HUES6 (cell line): ENCODE results near the gene MYLK4.

Experiments used
- H3K27ac ChIP-seq: 2 replicates; pipeline ENCODE4 v1.7.0; 2013; ENCODE audit warnings: low read depth, mild to moderate bottlenecking, low read length, inconsistent platforms
- H3K27me3 ChIP-seq: 2 replicates; pipeline ENCODE4 v1.6.1; 2013; ENCODE audit warnings: low read length; ENCODE audit not compliant: control insufficient read depth, insufficient read depth
- H3K36me3 ChIP-seq: 2 replicates; pipeline ENCODE4 v1.6.1; 2013; ENCODE audit warnings: low read length; ENCODE audit not compliant: control insufficient read depth, insufficient read depth
- H3K4me1 ChIP-seq: 2 replicates; pipeline ENCODE4 v1.6.1; 2013; ENCODE audit warnings: low read length; ENCODE audit not compliant: control insufficient read depth, insufficient read depth
- H3K4me3 ChIP-seq: 2 replicates; pipeline ENCODE4 v1.5.1; 2013; ENCODE audit warnings: low read depth, low read length
- H3K9ac ChIP-seq: one replicate; pipeline ENCODE4 v1.6.1; 2013; ENCODE audit warnings: mild to moderate bottlenecking, low read length
- H3K9me3 ChIP-seq: 2 replicates; pipeline ENCODE4 v1.6.1; 2013; ENCODE audit warnings: low read depth, low read length; ENCODE audit not compliant: control insufficient read depth, insufficient read depth

MYLK4 gene

GRCh38 chr6:2656460-2657079, 94.2 kb downstream of the MYLK4 start:
- H3K4me1 ChIP-seq, result peaks cover 20% of the 10 kb centered on the region
- no peak overlapping the region for H3K4me3 ChIP-seq
- H3K36me3 ChIP-seq, result no peaks in the 10 kb centered on the region
- H3K27me3 ChIP-seq, result no peaks in the 10 kb centered on the region
- H3K27ac ChIP-seq, result peak overlapping the region; percentile 82
- H3K9me3 ChIP-seq, result peaks cover 12% of the 10 kb centered on the region
- no peak overlapping the region for H3K9ac ChIP-seq

GRCh38 chr6:2655844-2656433, 94.8 kb downstream of the MYLK4 start:
- Histone ChIP-seq H3K9me3 (peaks cover 14% of the 10 kb centered on the region), H3K27ac (peak overlapping the region; percentile 82), H3K27me3 (no peaks in the 10 kb centered on the region), H3K9ac (no peak overlapping the region), H3K36me3 (no peaks in the 10 kb centered on the region), H3K4me1 (peaks cover 20% of the 10 kb centered on the region), H3K4me3 (no peak overlapping the region)

DNA sequence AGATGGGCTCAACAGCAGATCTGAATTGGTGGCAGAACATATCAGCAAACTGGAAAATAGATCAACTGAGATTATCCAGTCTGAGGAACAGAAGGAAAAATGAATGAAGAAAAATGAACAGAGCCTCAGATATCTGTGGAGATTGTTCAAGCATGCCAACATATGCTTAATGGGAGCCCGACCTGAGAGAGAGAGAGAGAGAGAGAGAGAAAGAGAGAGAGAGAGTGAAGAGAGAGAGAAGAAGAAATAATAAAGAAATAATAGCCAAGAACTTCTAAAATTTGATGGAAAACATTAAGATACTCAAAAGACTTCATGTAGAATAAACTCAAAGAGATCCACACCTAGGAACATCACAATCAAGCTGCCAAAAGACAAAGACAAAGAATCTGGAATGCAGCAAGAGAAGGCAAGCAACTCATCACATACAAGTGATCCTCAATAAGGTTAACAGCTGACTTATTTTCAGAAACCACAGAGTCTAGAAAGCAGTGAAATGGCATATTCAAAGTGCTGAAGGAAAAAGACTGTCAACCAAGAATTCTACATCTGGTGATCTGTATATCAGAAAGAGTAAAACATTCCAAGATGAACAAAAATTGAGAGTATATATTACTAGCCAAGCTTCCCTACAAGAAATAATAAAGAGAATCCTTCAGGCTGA, 97.2 kb downstream of the MYLK4 start:
- Histone ChIP-seq H3K36me3 (no peaks in the 10 kb centered on the region), H3K9me3 (peaks cover 14% of the 10 kb centered on the region), H3K9ac (no peak overlapping the region)

GRCh38 chr6:2652611-2653010, 98.1 kb downstream of the MYLK4 start:
- Histone ChIP-seq H3K9me3 (peaks cover 14% of the 10 kb centered on the region), H3K27ac (no peak overlapping the region), H3K9ac (no peak overlapping the region), H3K36me3 (no peaks in the 10 kb centered on the region), H3K27me3 (no peaks in the 10 kb centered on the region), H3K4me1 (peaks cover 20% of the 10 kb centered on the region), H3K4me3 (no peak overlapping the region)

More for the DNA sequence above, 97.2 kb downstream of the MYLK4 start:
- Histone ChIP-seq H3K27ac (no peak overlapping the region), H3K4me3 (no peak overlapping the region), H3K4me1 (peaks cover 20% of the 10 kb centered on the region), H3K27me3 (no peaks in the 10 kb centered on the region)

DNA sequence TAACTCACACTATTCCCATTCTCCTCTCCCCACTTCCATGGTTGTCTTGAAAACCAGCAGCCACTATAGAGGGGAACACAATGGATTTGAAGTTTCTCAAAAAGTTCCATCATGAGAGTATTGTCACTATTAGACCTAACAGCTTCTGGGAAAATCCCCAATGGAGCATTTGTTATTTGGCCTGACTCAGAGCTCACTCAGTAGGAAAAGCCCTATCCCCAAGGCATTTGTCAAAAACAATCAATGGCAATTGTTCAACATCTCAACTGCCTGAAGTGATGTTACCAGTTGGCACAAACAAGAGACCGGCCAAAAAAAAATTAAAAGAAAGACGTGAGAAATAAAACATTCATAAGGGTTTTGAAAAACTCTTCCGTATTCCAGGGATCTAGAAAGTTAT, 98.8 kb downstream of the MYLK4 start:
- H3K27me3 ChIP-seq, result no peaks in the 10 kb centered on the region
- peaks cover 14% of the 10 kb centered on the region for H3K9me3 ChIP-seq
- H3K9ac ChIP-seq, result no peak overlapping the region
- H3K36me3 ChIP-seq, result no peaks in the 10 kb centered on the region
- peaks cover 20% of the 10 kb centered on the region for H3K4me1 ChIP-seq
- H3K4me3 ChIP-seq, result no peak overlapping the region
- no peak overlapping the region for H3K27ac ChIP-seq

- peaks cover 16% of the 10 kb centered on the region for H3K4me1 ChIP-seq
- H3K9ac ChIP-seq, result no peak overlapping the region
- no peaks in the 10 kb centered on the region for H3K36me3 ChIP-seq
- H3K27me3 ChIP-seq, result no peaks in the 10 kb centered on the region
- H3K4me3 ChIP-seq, result no peak overlapping the region
- H3K27ac ChIP-seq, result no peak overlapping the region
- H3K9me3 ChIP-seq, result peaks cover 14% of the 10 kb centered on the region
These were observed 99.2 kb downstream of the MYLK4 start for GRCh38 chr6:2651536-2651935.

- Histone ChIP-seq H3K4me1 (no peaks in the 10 kb centered on the region; the same call in 1 of the 2 replicates), H3K27ac (no peak overlapping the region), H3K36me3 (no peaks in the 10 kb centered on the region), H3K4me3 (no peak overlapping the region), H3K9me3 (no peaks in the 10 kb centered on the region), H3K27me3 (no peaks in the 10 kb centered on the region), H3K9ac (no peak overlapping the region)
These were observed 104.4 kb downstream of the MYLK4 start for GRCh38 chr6:2646346-2646745.

- Histone ChIP-seq H3K4me3 (no peak overlapping the region), H3K4me1 (peaks cover 4% of the 10 kb centered on the region; the same call in 1 of the 2 replicates), H3K9ac (no peak overlapping the region), H3K27ac (no peak overlapping the region), H3K36me3 (no peaks in the 10 kb centered on the region), H3K27me3 (no peaks in the 10 kb centered on the region), H3K9me3 (no peaks in the 10 kb centered on the region)
These were observed 106.7 kb downstream of the MYLK4 start for GRCh38 chr6:2643935-2644539.

- H3K9ac ChIP-seq, result no peak overlapping the region
- H3K4me3 ChIP-seq, result no peak overlapping the region
- no peak overlapping the region for H3K27ac ChIP-seq
- no peaks in the 10 kb centered on the region for H3K36me3 ChIP-seq
- no peaks in the 10 kb centered on the region for H3K27me3 ChIP-seq
- peaks cover 4% of the 10 kb centered on the region; the same call in 1 of the 2 replicates for H3K4me1 ChIP-seq
- no peaks in the 10 kb centered on the region for H3K9me3 ChIP-seq
These were observed 107.6 kb downstream of the MYLK4 start for GRCh38 chr6:2643130-2643529.

DNA sequence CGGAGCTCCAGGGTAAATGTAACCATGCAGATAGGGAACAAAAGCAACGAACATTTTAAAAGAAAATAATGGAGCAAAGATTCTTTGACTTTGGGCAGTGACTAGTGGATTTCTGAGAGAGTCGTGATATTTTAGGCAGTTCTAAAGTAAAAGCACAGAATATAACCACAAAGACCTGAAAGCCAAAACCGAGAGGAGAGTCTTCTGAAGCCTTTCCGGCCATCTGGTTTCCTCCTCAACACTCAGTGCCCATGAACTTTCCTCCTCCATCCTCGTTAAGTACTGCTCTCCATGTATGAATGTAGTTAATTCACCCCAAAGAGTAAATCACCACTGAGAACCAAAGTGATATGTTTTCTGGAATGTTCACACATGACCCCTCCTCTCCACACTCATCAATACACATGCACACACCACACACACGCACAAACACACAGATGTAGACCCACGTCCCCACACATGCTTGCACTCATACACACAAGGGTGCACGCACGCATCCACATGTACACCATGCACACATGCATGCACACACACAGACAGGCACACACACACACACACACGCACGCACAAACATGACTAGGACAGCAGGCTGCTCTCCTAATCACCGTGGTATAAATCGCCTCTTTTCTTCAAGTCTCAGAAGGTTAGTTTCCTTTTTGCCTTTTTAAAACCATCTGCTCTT, 109.5 kb downstream of the MYLK4 start:
- peaks cover 4% of the 10 kb centered on the region; the same call in 1 of the 2 replicates for H3K4me1 ChIP-seq
- H3K4me3 ChIP-seq, result no peak overlapping the region
- H3K9ac ChIP-seq, result no peak overlapping the region
- H3K36me3 ChIP-seq, result no peaks in the 10 kb centered on the region
- H3K27ac ChIP-seq, result no peak overlapping the region
- no peaks in the 10 kb centered on the region for H3K9me3 ChIP-seq
- no peaks in the 10 kb centered on the region for H3K27me3 ChIP-seq
